ENCODE data around the gene FTO. TPM values are rescaled to one million over a fixed set of nuclear protein-coding genes. Genes with fewer than 3 reads are reported as not detected.

Gene FTO
- total RNA-seq, 1 donor from 2014 or later, result 110 TPM

- no peaks in the 10 kb centered on the region for H3K27me3 Mint-ChIP-seq (ENCODE audit: insufficient read depth, low read depth)
- H3K27ac ChIP-seq, result no peak overlapping the region
- no peaks in the 10 kb centered on the region for H3K9me3 ChIP-seq (ENCODE audit: low read depth)
- H3K4me3 Mint-ChIP-seq, result no peak overlapping the region
- H4K20me1 ChIP-seq (ENCODE audit: low read depth), result no peaks in the 10 kb centered on the region
- no peak overlapping the region for H3K9ac ChIP-seq
- H3K36me3 ChIP-seq, result no peaks in the 10 kb centered on the region
- DNase-seq (ENCODE audit: low spot score), result no peak
- TF ChIP-seq CTCF (IDR thresholded peaks at IDR 0.05) (no peak), EZH2 (IDR thresholded peaks at IDR 0.05) (no peak), EZH2phosphoT487 (IDR thresholded peaks at IDR 0.05) (no peak)
- no peak overlapping the region for H3K4me2 ChIP-seq
- peaks cover 10% of the 10 kb centered on the region for H3K4me1 ChIP-seq
- peaks cover 30% of the 10 kb centered on the region for H3K4me1 Mint-ChIP-seq
- no peaks in the 10 kb centered on the region for H3K27me3 ChIP-seq
- peaks cover 4% of the 10 kb centered on the region for H3K36me3 Mint-ChIP-seq
- no peaks in the 10 kb centered on the region for H3F3A ChIP-seq (ENCODE audit: low read depth)
- no peak overlapping the region for H3K27ac Mint-ChIP-seq
- no peaks in the 10 kb centered on the region for H3K79me2 ChIP-seq (ENCODE audit: low read depth)
- H3K4me3 ChIP-seq, result no peak overlapping the region
- H2AFZ ChIP-seq (replicated peaks), result no peak overlapping the region
- no peaks in the 10 kb centered on the region for H3K9me3 Mint-ChIP-seq
Observed at GRCh38 chr16:54060599-54061421, 356.9 kb downstream of the FTO start.

GRCh38 chr16:54061454-54061853 lies 357.5 kb downstream of the FTO start:
- TF ChIP-seq EZH2 (IDR thresholded peaks at IDR 0.05) (no peak), EZH2phosphoT487 (IDR thresholded peaks at IDR 0.05) (no peak), CTCF (IDR thresholded peaks at IDR 0.05) (no peak)
- H3K4me3 Mint-ChIP-seq, result no peak overlapping the region

GRCh38 chr16:54062361-54063278 lies 358.7 kb downstream of the FTO start:
- H3K36me3 ChIP-seq, result no peaks in the 10 kb centered on the region
- Mint-ChIP-seq H3K36me3 (peaks cover 2% of the 10 kb centered on the region), H3K27ac (no peak overlapping the region), H3K9me3 (no peaks in the 10 kb centered on the region), H3K27me3 (ENCODE audit: insufficient read depth, low read depth) (no peaks in the 10 kb centered on the region), H3K4me1 (peaks cover 30% of the 10 kb centered on the region), H3K4me3 (no peak overlapping the region)
- peaks cover 9% of the 10 kb centered on the region for H3K4me1 ChIP-seq
- H3K9ac ChIP-seq, result no peak overlapping the region
- no peak overlapping the region for H3K4me3 ChIP-seq
- no peak overlapping the region for H2AFZ ChIP-seq (replicated peaks)
- no peaks in the 10 kb centered on the region for H3F3A ChIP-seq (ENCODE audit: low read depth)
- peak; percentile 37 for DNase-seq (ENCODE audit: low spot score)
- H4K20me1 ChIP-seq (ENCODE audit: low read depth), result no peaks in the 10 kb centered on the region
- no peak overlapping the region for H3K4me2 ChIP-seq
- no peaks in the 10 kb centered on the region for H3K27me3 ChIP-seq
- H3K79me2 ChIP-seq (ENCODE audit: low read depth), result no peaks in the 10 kb centered on the region
- H3K27ac ChIP-seq, result no peak overlapping the region
- no peak for TF ChIP-seq EZH2phosphoT487 (IDR thresholded peaks at IDR 0.05)
- no peak for TF ChIP-seq EZH2 (IDR thresholded peaks at IDR 0.05)
- TF ChIP-seq CTCF (IDR thresholded peaks at IDR 0.05), result no peak
- no peaks in the 10 kb centered on the region for H3K9me3 ChIP-seq (ENCODE audit: low read depth)

More at GRCh38 chr16:54061454-54061853, 357.5 kb downstream of the FTO start:
- H3K27me3 Mint-ChIP-seq (ENCODE audit: insufficient read depth, low read depth), result no peaks in the 10 kb centered on the region
- Histone ChIP-seq H4K20me1 (ENCODE audit: low read depth) (no peaks in the 10 kb centered on the region), H3K4me1 (peaks cover 9% of the 10 kb centered on the region), H3K27me3 (no peaks in the 10 kb centered on the region), H2AFZ (replicated peaks) (no peak overlapping the region), H3K36me3 (no peaks in the 10 kb centered on the region), H3K4me2 (no peak overlapping the region), H3K79me2 (ENCODE audit: low read depth) (no peaks in the 10 kb centered on the region), H3K4me3 (no peak overlapping the region), H3F3A (ENCODE audit: low read depth) (no peaks in the 10 kb centered on the region), H3K9ac (no peak overlapping the region), H3K27ac (no peak overlapping the region), H3K9me3 (ENCODE audit: low read depth) (no peaks in the 10 kb centered on the region)
- DNase-seq (ENCODE audit: low spot score), result no peak
- H3K27ac Mint-ChIP-seq, result no peak overlapping the region
- H3K4me1 Mint-ChIP-seq, result peaks cover 30% of the 10 kb centered on the region
- no peaks in the 10 kb centered on the region for H3K9me3 Mint-ChIP-seq
- H3K36me3 Mint-ChIP-seq, result peaks cover 4% of the 10 kb centered on the region
